ENCODE measurements around the gene DPH2. TPM values are rescaled to one million over a fixed set of nuclear protein-coding genes. Genes with fewer than 3 reads are reported as not detected.

DPH2 gene
- total RNA-seq: 10 to 100 TPM; 29.6 to 34.1 TPM

DNA sequence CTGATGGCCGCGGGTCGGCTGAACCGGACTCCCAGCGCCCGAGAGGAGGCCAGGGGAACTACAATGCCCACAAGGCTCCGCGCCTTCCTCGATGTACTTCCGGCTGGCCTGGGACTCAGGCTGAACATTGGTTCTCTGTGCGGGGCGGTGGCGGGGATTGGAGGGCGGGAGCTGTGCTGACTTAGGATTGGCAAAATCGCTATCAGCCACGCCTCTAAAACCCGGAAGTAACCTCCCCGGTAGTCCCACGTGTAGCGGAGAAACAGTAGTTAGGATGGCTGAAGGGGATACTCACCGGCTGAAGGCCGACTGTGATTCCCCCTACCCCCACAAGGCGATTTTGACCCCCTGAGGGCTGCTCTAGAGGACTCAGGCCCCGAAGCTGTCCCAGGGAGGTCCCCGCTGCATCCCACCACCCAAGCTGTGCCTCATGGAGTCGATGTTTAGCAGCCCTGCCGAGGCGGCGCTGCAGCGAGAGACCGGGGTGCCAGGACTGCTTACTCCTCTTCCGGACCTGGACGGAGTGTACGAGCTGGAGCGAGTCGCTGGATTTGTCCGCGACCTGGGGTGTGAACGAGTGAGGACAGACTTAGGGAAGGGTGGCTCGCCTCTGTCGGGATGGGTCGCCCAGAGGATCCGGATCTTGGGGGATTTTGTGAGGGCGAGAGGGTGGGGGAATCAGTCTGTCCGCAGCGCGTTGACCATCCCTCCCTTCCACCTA, at the start of gene DPH2:
DPH2 (plus strand) TSS at position 265 of the 721 bp plus-strand sequence; CDS start at position 431, 166 bp downstream.
- ATAC-seq (peak; percentile 93), DNase-seq (peak; percentile 99)
- intact Hi-C loops (cut with micrococcal nuclease): no loop called here
- Mint-ChIP-seq H3K27ac (peak within 1 kb of the TSS; percentile 80), H3K27me3 (no peaks in the 10 kb centered on the region), H3K4me3 (peak within 1 kb of the TSS; percentile 85), H3K4me1 (ENCODE audit: low read depth) (peaks cover 21% of the 10 kb centered on the region), H3K36me3 (ENCODE audit: low read depth) (peaks cover 21% of the 10 kb centered on the region), H3K9me3 (no peaks in the 10 kb centered on the region)
- TF ChIP-seq, protein P1, sequence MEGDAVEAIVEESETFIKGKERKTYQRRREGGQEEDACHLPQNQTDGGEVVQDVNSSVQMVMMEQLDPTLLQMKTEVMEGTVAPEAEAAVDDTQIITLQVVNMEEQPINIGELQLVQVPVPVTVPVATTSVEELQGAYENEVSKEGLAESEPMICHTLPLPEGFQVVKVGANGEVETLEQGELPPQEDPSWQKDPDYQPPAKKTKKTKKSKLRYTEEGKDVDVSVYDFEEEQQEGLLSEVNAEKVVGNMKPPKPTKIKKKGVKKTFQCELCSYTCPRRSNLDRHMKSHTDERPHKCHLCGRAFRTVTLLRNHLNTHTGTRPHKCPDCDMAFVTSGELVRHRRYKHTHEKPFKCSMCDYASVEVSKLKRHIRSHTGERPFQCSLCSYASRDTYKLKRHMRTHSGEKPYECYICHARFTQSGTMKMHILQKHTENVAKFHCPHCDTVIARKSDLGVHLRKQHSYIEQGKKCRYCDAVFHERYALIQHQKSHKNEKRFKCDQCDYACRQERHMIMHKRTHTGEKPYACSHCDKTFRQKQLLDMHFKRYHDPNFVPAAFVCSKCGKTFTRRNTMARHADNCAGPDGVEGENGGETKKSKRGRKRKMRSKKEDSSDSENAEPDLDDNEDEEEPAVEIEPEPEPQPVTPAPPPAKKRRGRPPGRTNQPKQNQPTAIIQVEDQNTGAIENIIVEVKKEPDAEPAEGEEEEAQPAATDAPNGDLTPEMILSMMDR (IDR thresholded peaks at IDR 0.05): no peak
- POLR2A ChIA-PET: interaction anchor here (0.7 to 2.4 kb wide), 8 partner anchors 15 to 1020 kb away, joined by 3 to 9 read pairs (median 4); partner anchors contain the start of genes IPO13 and SLC6A9
- CTCF ChIA-PET: interaction anchor here (0.7 to 2.9 kb wide), 4 partner anchors 35 to 73 kb away, joined by 3 to 9 read pairs (median 4); no protein-coding TSS in a partner anchor

- no peak for DNase-seq
- intact Hi-C loops (cut with micrococcal nuclease): no loop called here
- TF ChIP-seq, protein P1 (IDR thresholded peaks at IDR 0.05): no peak
- H3K27ac Mint-ChIP-seq: no peak overlapping the region
- H3K36me3 Mint-ChIP-seq (ENCODE audit: low read depth): peaks cover 6% of the 10 kb centered on the region
- ChIA-PET POLR2A (no interaction called here), CTCF (interaction anchor here (1.4 kb wide), 1 partner anchor 10 kb away, joined by 4 read pairs; no protein-coding TSS in a partner anchor)
- H3K4me3 Mint-ChIP-seq: no peak overlapping the region
- ATAC-seq: no peak
- H3K27me3 Mint-ChIP-seq: no peaks in the 10 kb centered on the region
- no peaks in the 10 kb centered on the region for H3K9me3 Mint-ChIP-seq
- H3K4me1 Mint-ChIP-seq (ENCODE audit: low read depth): peaks cover 9% of the 10 kb centered on the region
Measured at GRCh38 chr1:43921022-43921421, 48.8 kb upstream of the DPH2 start.

DNA sequence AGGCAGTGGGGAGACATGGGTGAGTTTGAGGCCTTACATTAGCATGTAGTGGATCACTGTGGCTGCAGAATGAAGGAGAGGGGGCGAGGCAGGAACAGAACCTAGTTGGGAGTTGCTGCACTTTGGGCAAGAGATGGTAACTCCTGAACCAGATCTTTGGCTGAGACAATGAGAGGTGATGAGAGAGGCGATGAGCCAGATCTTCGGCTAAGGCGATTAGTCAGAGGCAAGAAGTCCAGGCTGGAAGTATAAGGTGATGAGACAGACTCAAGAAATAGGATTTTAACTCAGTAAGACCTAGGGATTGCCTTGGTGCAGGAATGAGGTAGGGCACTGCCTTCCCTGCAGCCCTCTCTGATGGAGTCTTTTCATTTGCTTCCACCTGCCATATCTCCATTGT, 45.3 kb upstream of the DPH2 start:
- Mint-ChIP-seq H3K27ac (no peak overlapping the region), H3K4me1 (ENCODE audit: low read depth) (peaks cover 7% of the 10 kb centered on the region), H3K4me3 (no peak overlapping the region), H3K36me3 (ENCODE audit: low read depth) (peaks cover 6% of the 10 kb centered on the region), H3K9me3 (no peaks in the 10 kb centered on the region), H3K27me3 (no peaks in the 10 kb centered on the region)
- intact Hi-C loops (cut with micrococcal nuclease): no loop called here
- ChIA-PET POLR2A (interaction anchor here (0.6 kb wide), 1 partner anchor 712 kb away, joined by 4 read pairs; no protein-coding TSS in a partner anchor), CTCF (interaction anchor here (0.9 to 2.5 kb wide), 2 partner anchors 10 kb away, joined by 7 to 21 read pairs; no protein-coding TSS in a partner anchor)
- TF ChIP-seq, protein P1 (IDR thresholded peaks at IDR 0.05): no peak
- ATAC-seq (no peak), DNase-seq (no peak)

DNA sequence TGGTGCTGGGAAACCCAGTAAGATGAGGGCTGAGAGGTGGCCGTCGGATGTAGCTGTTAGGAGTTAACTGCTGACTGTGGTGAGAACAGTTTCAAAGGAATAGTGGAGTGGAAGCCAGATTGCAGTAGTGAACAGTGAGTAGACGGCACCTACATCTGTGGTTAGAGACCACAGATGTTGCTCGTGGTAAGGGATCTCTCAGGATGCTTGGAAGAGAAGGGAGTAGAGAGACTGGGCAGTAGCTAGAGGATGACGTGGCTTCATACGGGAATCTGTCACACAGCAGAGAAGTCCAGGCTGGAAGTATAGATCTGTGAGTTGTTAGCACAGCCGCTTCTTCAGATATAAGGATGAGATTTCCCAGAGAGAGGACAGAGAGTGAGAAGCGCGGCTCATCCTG, 44.0 kb upstream of the DPH2 start:
- H3K36me3 Mint-ChIP-seq (ENCODE audit: low read depth): peaks cover 6% of the 10 kb centered on the region
- H3K4me1 Mint-ChIP-seq (ENCODE audit: low read depth): peaks cover 6% of the 10 kb centered on the region
- POLR2A ChIA-PET: no interaction called here

More for the DNA sequence above, 44.0 kb upstream of the DPH2 start:
- no peak for ATAC-seq
- intact Hi-C loops (cut with micrococcal nuclease): no loop called here
- H3K4me3 Mint-ChIP-seq: no peak overlapping the region
- H3K27ac Mint-ChIP-seq: no peak overlapping the region
- no peak for DNase-seq
- CTCF ChIA-PET: interaction anchor here (0.9 to 2.5 kb wide), 2 partner anchors 9 to 163 kb away, joined by 4 to 21 read pairs; no protein-coding TSS in a partner anchor
- TF ChIP-seq, protein P1 (IDR thresholded peaks at IDR 0.05): no peak
- no peaks in the 10 kb centered on the region for H3K27me3 Mint-ChIP-seq
- H3K9me3 Mint-ChIP-seq: no peaks in the 10 kb centered on the region

Data from activated CD8-positive, alpha-beta T cell treated with anti-CD3 and anti-CD28 coated beads for 36 hours (primary cell).